HepG2 (cell line): Measurements from ENCODE around the gene IQGAP2. TPM values are rescaled to one million over a fixed set of nuclear protein-coding genes. Genes with fewer than 3 reads are reported as not detected.

Source experiments
- AGO1 ChIP-seq: fragments of 200-400 bp; formaldehyde crosslinking; IDR thresholded peaks from 2 replicates; pipeline ENCODE4 v1.6.1; 2017; ENCODE audit warnings: mild to moderate bottlenecking, low read depth, low read length, moderate library complexity; ENCODE audit not compliant: poor library complexity, severe bottlenecking
- ARNT2 ChIP-seq: sonication (generic); formaldehyde crosslinking; IDR thresholded peaks from 2 replicates; pipeline ENCODE4 v1.8.0; 2022; ENCODE audit warnings: mild to moderate bottlenecking, low read depth, missing genetic modification reagents, moderate library complexity
- ATF4 ChIP-seq, 2 experiments: fragments of 450-650 bp in 1 of 2; sonication (generic) in 1 of 2; formaldehyde crosslinking; IDR thresholded peaks; 2 replicates each; pipeline versions ENCODE4 v1.5.0 to v1.8.0; 2020 to 2022; ENCODE audit warnings: mild to moderate bottlenecking in 1 of 2, missing genetic modification reagents in 1 of 2
- CREB1 ChIP-seq, 2 experiments: fragments of 450-650 bp in 1 of 2; IDR thresholded peaks; 2 replicates each; pipeline ENCODE4 v1.6.1; 2016 to 2017; ENCODE audit warnings: control low read depth in 1 of 2, mild to moderate bottlenecking in 1 of 2, missing compliant biosample characterization in 1 of 2, missing genetic modification characterization in 1 of 2
- FOXK1 ChIP-seq: sonication (generic); formaldehyde crosslinking; IDR thresholded peaks from 2 replicates; pipeline ENCODE4 v1.4.0; 2020; ENCODE audit warnings: low read depth, missing genetic modification reagents, borderline replicate concordance
- HNRNPK ChIP-seq: fragments of 200-400 bp; formaldehyde crosslinking; IDR thresholded peaks from 2 replicates; pipeline ENCODE4 v1.6.1; 2018; ENCODE audit warnings: low read length, low read depth, moderate library complexity, mild to moderate bottlenecking; ENCODE audit not compliant: poor library complexity, severe bottlenecking
- IRF9 ChIP-seq: sonication (generic); formaldehyde crosslinking; IDR thresholded peaks from 2 replicates; pipeline ENCODE4 v1.8.0; 2022; ENCODE audit warnings: missing genetic modification reagents, mild to moderate bottlenecking, borderline replicate concordance
- KDM5B ChIP-seq: sonication (generic); formaldehyde crosslinking; IDR thresholded peaks from 2 replicates; pipeline ENCODE4 v1.4.0; 2020; ENCODE audit warnings: missing genetic modification reagents, mild to moderate bottlenecking, borderline replicate concordance
- MEF2D ChIP-seq: sonication (generic); formaldehyde crosslinking; IDR thresholded peaks from 2 replicates; pipeline ENCODE4 v1.5.1; 2020; ENCODE audit warnings: mild to moderate bottlenecking, missing genetic modification reagents
- NR3C1 ChIP-seq: sonication (generic); formaldehyde crosslinking; IDR thresholded peaks from 2 replicates; pipeline ENCODE4 v1.4.0; 2020; ENCODE audit warnings: missing genetic modification reagents
- RBM39 ChIP-seq: fragments of 200-400 bp; formaldehyde crosslinking; IDR thresholded peaks from one replicate; pipeline ENCODE4 v1.6.1; 2018; ENCODE audit warnings: antibody characterized with exemption, mild to moderate bottlenecking, low read depth, low read length; ENCODE audit not compliant: poor library complexity, severe bottlenecking
- RFXAP ChIP-seq: sonication (generic); formaldehyde crosslinking; IDR thresholded peaks from 2 replicates; pipeline ENCODE4 v1.4.0; 2020; ENCODE audit warnings: missing genetic modification reagents, borderline replicate concordance
- SALL2 ChIP-seq: sonication (generic); formaldehyde crosslinking; IDR thresholded peaks from 2 replicates; pipeline ENCODE4 v1.8.1; 2023; ENCODE audit warnings: mild to moderate bottlenecking, missing genetic modification reagents, inconsistent platforms
- SIX4 ChIP-seq: sonication (generic); formaldehyde crosslinking; IDR thresholded peaks from 2 replicates; pipeline ENCODE4 v1.4.0; 2020; ENCODE audit warnings: missing genetic modification reagents
- SKIL ChIP-seq: sonication (generic); formaldehyde crosslinking; IDR thresholded peaks from 2 replicates; pipeline ENCODE4 v1.8.0; 2022; ENCODE audit warnings: missing genetic modification reagents, mild to moderate bottlenecking, moderate library complexity, borderline replicate concordance
- ZHX1 ChIP-seq: sonication (generic); formaldehyde crosslinking; IDR thresholded peaks from 2 replicates; pipeline ENCODE4 v1.8.1; 2022; ENCODE audit warnings: low read depth, mild to moderate bottlenecking, missing genetic modification reagents
- ZNF12 ChIP-seq: sonication (generic); formaldehyde crosslinking; IDR thresholded peaks from 2 replicates; pipeline ENCODE4 v1.5.0; 2020; ENCODE audit warnings: missing genetic modification reagents
- ZNF24 ChIP-seq: fragments of 450-650 bp; IDR thresholded peaks from 2 replicates; pipeline ENCODE4 v1.6.1; 2017; ENCODE audit warnings: antibody characterized with exemption, mild to moderate bottlenecking
- ZNF546 ChIP-seq: sonication (generic); formaldehyde crosslinking; conservative IDR thresholded peaks from 2 replicates; pipeline ENCODE4 v1.8.1; 2023; ENCODE audit warnings: mild to moderate bottlenecking, missing genetic modification reagents
- ZNF607 ChIP-seq: sonication (generic); formaldehyde crosslinking; IDR thresholded peaks from 2 replicates; pipeline ENCODE4 v1.5.1; 2020; ENCODE audit warnings: missing genetic modification reagents, mild to moderate bottlenecking, borderline replicate concordance
- ZNF629 ChIP-seq: sonication (generic); formaldehyde crosslinking; conservative IDR thresholded peaks from 2 replicates; pipeline ENCODE4 v1.5.0; 2020; ENCODE audit warnings: missing genetic modification reagents
- ZNF891 ChIP-seq: sonication (generic); formaldehyde crosslinking; IDR thresholded peaks from 2 replicates; pipeline ENCODE4 v1.5.0; 2020; ENCODE audit warnings: mild to moderate bottlenecking, missing genetic modification reagents
- polyA plus RNA-seq, 8 experiments: library from polyadenylated mRNA; depleted of rRNA in 3 of 8; stranded (reverse) in 7 of 8; unstranded in 1 of 8; fragments of >200 nt; fragmentation: Illumina TruSeq in 4 of 8; extraction: Trizol in 4 of 8; gene quantifications; 2 replicates each; pipeline versions ENCODE4 v1.2.1 to v1.2.3, GENCODE V29; 2011 to 2016; ENCODE audit warnings: low read depth in 4 of 8, missing spikeins in 1 of 8, mixed read lengths in 1 of 8; ENCODE audit not compliant: insufficient read depth in 1 of 8
- total RNA-seq, 5 experiments: library from RNA; depleted of rRNA; stranded (reverse); fragments of >200 nt; fragmentation: Illumina TruSeq; extraction: Trizol; gene quantifications; 2 replicates each; pipeline ENCODE4 v1.2.3, GENCODE V29; 2016; ENCODE audit warnings: low read depth in 1 of 5

IQGAP2 gene
- total and polyA plus RNA-seq, 2 of the 13 experiments (the other 11 are each of a cell fraction or from before 2014, with no cell fraction given), result 35.2 to 83.3 TPM

- TF ChIP-seq ZNF24, result no peak
- peak; percentile 84 for TF ChIP-seq SKIL (CRISPR knock-in tag)
- TF ChIP-seq ZNF629, result no peak
- no peak for TF ChIP-seq ZHX1
- TF ChIP-seq SIX4 (CRISPR knock-in tag), result no peak; the same call in 1 of the 2 replicates
- TF ChIP-seq RFXAP (CRISPR knock-in tag), result no peak
- no peak for TF ChIP-seq MEF2D (CRISPR knock-in tag)
- no peak for TF ChIP-seq IRF9 (CRISPR knock-in tag)
- TF ChIP-seq ZNF12 (CRISPR knock-in tag), result no peak
- no peak for TF ChIP-seq ZNF607 (CRISPR knock-in tag)
- TF ChIP-seq CREB1 (IDR thresholded peaks at IDR 0.05), result peak; percentile 33; the same call in 1 of the 2 replicates
- TF ChIP-seq CREB1 (CRISPR knock-in tag; IDR thresholded peaks at IDR 0.05), result 0 out of 2 replicates have a peak, but pooled peaks have one; percentile 22
- TF ChIP-seq AGO1, result no peak
- no peak for TF ChIP-seq RBM39
- TF ChIP-seq KDM5B (CRISPR knock-in tag), result no peak
- no peak for TF ChIP-seq ATF4 (CRISPR knock-in tag; IDR thresholded peaks at IDR 0.05)
- no peak for TF ChIP-seq HNRNPK
- no peak for TF ChIP-seq ZNF546
- TF ChIP-seq ARNT2 (CRISPR knock-in tag), result no peak
- peak; percentile 35; the same call in 1 of the 2 replicates for TF ChIP-seq FOXK1 (CRISPR knock-in tag)
- no peak for TF ChIP-seq NR3C1 (CRISPR knock-in tag)
- TF ChIP-seq ZNF891 (CRISPR knock-in tag), result no peak
- TF ChIP-seq SALL2, result no peak
Observed at GRCh38 chr5:76493190-76493837, 90.2 kb downstream of the IQGAP2 start (continued).
